Aortic smooth muscle cell (primary cell): ENCODE data around the gene C3orf38. TPM values are rescaled to one million over a fixed set of nuclear protein-coding genes. Genes with fewer than 3 reads are reported as not detected.

Source experiments
- total RNA-seq: library from RNA; depleted of rRNA; stranded (reverse); fragments of >200 nt; gene quantifications from 2 replicates; pipeline ENCODE4 v1.2.3, GENCODE V29; 2014

C3orf38 gene
- 27.6 and 32.1 TPM in 2 replicates for total RNA-seq

GRCh38 chr3:88149509-88150362, at the start of gene C3orf38:
Gene C3orf38 (plus strand): TSS chr3:88149959. CDS start chr3:88150053, 94 bp downstream.

Other genes with a start within 250 kb of the C3orf38 start
- 40.0 and 46.5 TPM in 2 replicates for gene CGGBP1, start 91.0 kb upstream of the C3orf38 start, total RNA-seq
- gene ZNF654, start 90.7 kb upstream of the C3orf38 start, total RNA-seq: 11.1 and 12.8 TPM in 2 replicates